Motor neuron (in vitro differentiated cells): ENCODE results near the gene CD1E. TPM values are rescaled to one million over a fixed set of nuclear protein-coding genes. Genes with fewer than 3 reads are reported as not detected.

Experiments
- ATAC-seq, 8 experiments: fragments of 200-7000 bp; cut with Tn5 transposase; replicated peaks in 6 of 8; 2 replicates each; pipeline ENCODE4 v1.8.0; 2021; ENCODE audit warnings: mild to moderate bottlenecking in 8 of 8, moderate library complexity in 8 of 8
- H3K27ac ChIP-seq, 2 donors: fragments of 250-450 bp; sonication (Bioruptor Pico); 2 replicates each; pipeline ENCODE4 v1.9.0; 2021; ENCODE audit warnings: antibody characterized with exemption in 2 of 2, mild to moderate bottlenecking in 2 of 2, moderate library complexity in 1 of 2
- H3K4me1 ChIP-seq, 2 donors: fragments of 250-450 bp; sonication (Bioruptor Pico); replicated peaks in 1 of 2; 2 replicates each; pipeline ENCODE4 v1.6.1; 2021; ENCODE audit warnings: antibody characterized with exemption in 2 of 2, mild to moderate bottlenecking in 2 of 2, moderate library complexity in 1 of 2
- H3K4me3 ChIP-seq, 5 donors: fragments of 250-450 bp; sonication (Bioruptor Pico); 2 replicates each; pipeline ENCODE4 v1.9.0; 2021; ENCODE audit warnings: antibody characterized with exemption in 5 of 5, mild to moderate bottlenecking in 5 of 5, moderate library complexity in 4 of 5
- WGBS, 10 experiments: fragments of 450-650 bp; shearing (Covaris generic); methylation state at CpG; one replicate each; pipeline ENCODE4 v1.0.0; 2022; 5-methylcytosine and 5-hydroxymethylcytosine counted together
- in situ Hi-C, 9 experiments: fragments of 400-800 bp; cut with MboI; loops; one replicate each; pipeline ENCODE4 v1.15.0; 2021; ENCODE audit warnings: low sequenced_read_pairs in 9 of 9, low pct_unique_long_range_greater_than_20kb in 2 of 9; ENCODE audit not compliant: unreplicated experiment in 9 of 9
- total RNA-seq, 8 experiments: library from RNA; unstranded; fragments of 300-600 nt; gene quantifications; 2 replicates each; pipeline versions ENCODE4 v1.2.3 to v1.2.4, GENCODE V29; 2022

Gene CD1E
- under 1 TPM in 2 of 8 experiments, not detected in 6; 0.21 to 0.76 TPM for total RNA-seq

DNA sequence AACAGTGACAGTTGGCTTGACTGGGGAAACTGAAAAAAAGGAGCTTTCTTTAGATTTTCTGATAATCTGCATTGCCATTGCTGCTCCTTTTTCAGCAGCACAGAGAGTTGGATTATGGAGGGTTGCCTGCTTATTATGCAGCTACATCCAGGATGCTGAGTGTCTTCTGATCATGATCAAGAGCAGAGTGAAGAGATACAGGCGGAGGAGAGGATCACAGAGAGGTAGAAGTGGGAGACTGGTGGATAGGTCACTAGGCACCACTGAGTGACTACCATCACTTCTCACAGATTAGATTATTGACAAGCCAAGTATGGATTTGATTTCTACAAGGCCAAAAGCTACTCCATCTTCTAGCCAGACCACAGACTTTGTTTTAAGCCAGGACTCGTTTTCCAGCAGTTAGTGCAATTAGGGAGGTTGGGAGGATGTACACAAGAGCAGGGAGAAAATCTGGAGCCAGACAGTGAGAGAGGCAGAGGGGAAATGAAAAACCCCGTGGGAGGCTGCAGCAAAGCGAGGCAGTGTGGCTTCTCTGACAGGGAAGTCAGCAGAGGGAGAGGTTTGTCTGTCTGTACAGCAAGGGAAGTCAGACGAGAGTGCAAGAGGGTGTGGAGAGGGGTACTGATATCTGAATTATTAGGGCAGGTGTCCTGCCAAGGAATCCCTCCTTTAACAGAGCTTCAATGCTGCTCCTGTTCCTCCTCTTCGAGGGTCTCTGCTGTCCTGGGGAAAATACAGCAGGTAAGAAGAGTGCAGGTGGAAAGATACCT is at the start of gene CD1E:
Gene CD1E, plus strand, starts transcription at position 592 of the 773 bp plus-strand sequence. Its CDS starts 95 bp downstream, at position 687.
- in situ Hi-C loops: no loop called here

DNA sequence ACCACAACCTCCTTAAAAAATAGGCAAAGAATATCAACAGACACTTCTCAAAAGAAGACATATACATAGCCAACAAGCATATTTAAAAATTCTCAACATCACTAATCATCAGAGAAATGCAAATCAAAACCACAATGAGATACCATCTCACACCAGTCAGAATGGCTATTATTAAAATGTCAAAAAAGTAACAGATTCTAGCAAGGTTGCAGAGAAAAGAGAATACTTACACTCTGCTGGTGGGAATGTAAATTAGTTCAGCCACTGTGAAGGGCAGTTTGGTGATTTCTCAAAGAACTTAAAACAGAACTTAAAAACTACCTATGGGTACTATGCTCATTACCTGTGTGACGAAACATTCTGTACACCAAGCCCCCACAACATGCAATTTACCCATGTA is 43.1 kb upstream of the CD1E start:
- no peak overlapping the region for H3K4me3 ChIP-seq
- no peak for ATAC-seq
- H3K27ac ChIP-seq: no peak overlapping the region
- 10 to 87% (median 67%) methylated on average over 1 of the region's 1 CpG; no CpG with 5 or more reads in 1 of the 10 experiments for WGBS, 10 experiments
- no peaks in the 10 kb centered on the region for H3K4me1 ChIP-seq
- in situ Hi-C loops: no loop called here

More for the DNA sequence above, at the start of gene CD1E:
- Histone ChIP-seq H3K27ac (no peak within 1 kb of the TSS), H3K4me3 (no peak within 1 kb of the TSS), H3K4me1 (no peaks in the 10 kb centered on the region)
- WGBS, 10 experiments: 0 to 60% (median 32%) methylated on average over 1 to 5 of the region's 6 CpGs; no CpG with 5 or more reads in 4 of the 10 experiments
- ATAC-seq: no peak

DNA sequence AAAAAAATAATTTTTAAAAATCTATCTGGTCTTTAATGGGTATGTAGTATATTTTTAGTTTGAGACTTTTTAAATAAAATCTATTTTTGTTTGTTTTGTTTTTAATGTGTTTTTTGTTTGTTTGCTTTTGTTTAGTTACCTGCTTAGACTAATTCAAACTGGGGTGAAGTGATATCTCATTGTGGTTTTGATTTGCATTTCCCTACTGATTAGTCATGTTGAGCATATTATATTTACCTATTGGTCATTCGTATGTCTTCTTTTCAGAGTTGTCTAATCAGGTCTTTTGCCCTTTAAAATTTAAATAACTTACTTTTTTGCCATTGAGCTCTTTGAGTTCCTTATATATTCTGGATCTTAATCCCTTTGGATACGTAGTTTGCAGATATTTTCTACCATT is 42.6 kb upstream of the CD1E start:
- Histone ChIP-seq H3K4me3 (no peak overlapping the region), H3K27ac (no peak overlapping the region), H3K4me1 (no peaks in the 10 kb centered on the region)
- in situ Hi-C loops: no loop called here
- WGBS, 10 experiments: 0 to 86% (median 62%) methylated on average over 1 to 2 of the region's 2 CpGs
- ATAC-seq: no peak

DNA sequence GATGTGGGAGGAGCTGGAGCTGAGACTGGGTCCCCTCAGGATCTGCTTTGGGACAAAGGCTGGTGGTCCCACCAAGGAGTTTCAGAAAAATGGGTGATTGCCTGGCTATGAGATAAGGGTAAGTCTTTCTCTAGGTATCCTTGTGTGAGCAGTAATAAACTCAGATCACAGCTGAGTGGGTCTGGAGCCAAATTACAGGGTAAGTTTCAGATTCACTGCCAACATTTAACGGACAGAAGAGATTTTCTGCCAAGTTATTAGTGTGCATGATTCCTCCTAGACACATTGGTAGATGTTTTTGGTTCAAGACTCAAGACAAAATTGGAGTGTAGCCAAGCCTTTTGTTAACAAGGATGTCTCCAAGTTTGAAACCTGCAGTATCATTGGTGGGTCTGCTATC is 29.8 kb upstream of the CD1E start:
- no peak overlapping the region for H3K4me3 ChIP-seq
- no peak for ATAC-seq
- H3K27ac ChIP-seq: no peak overlapping the region
- H3K4me1 ChIP-seq: no peaks in the 10 kb centered on the region
- 0 to 100% (median 67%) methylated on average over 1 of the region's 1 CpG; no CpG with 5 or more reads in 5 of the 10 experiments for WGBS, 10 experiments
- in situ Hi-C loops: no loop called here

DNA sequence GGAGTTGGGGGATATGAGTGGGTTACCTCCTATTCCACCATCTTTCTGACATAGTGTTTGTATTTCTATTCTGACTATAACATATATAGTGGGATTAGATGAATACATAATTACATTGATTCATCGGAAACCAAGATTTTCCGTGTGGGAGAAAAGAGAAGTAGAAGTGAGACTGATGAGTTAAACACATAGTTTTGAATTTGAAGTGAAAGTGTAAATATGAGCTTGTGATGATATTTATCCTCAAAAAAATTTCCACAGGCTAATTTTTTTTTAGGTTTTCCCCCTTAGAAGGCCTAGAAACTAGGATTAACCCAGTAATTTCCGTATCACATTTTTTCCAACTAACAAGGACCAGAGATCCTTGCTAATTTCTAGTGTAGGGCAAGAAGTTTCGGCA is 29.3 kb upstream of the CD1E start:
- 21 to 94% (median 78%) methylated on average over 1 to 4 of the region's 4 CpGs; no CpG with 5 or more reads in 1 of the 10 experiments for WGBS, 10 experiments
- H3K4me1 ChIP-seq: no peaks in the 10 kb centered on the region
- in situ Hi-C loops: no loop called here

DNA sequence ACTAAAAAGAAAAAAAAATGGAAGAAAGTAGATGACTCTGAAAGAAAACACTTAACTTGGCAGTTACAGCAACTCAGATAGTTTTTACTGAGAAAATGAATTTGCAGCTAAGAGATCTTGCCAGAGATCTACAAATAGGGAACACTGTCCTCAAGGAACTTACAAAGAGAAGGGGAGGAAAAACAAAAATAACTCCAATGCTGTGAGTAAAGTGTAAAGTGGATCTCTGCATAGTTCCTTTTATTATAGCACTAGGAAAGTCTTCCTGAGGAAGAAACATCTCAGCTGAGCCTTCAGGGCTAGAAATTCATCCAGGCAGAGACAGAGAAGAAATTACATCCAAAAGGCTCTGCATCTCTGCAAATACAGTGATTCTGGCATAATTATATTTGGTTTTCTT is 26.2 kb upstream of the CD1E start:
- no peak for ATAC-seq
- in situ Hi-C loops: no loop called here
- H3K4me3 ChIP-seq: no peak overlapping the region
- H3K27ac ChIP-seq: no peak overlapping the region
- H3K4me1 ChIP-seq: no peaks in the 10 kb centered on the region

More for the DNA sequence above, 29.3 kb upstream of the CD1E start:
- Histone ChIP-seq H3K27ac (no peak overlapping the region), H3K4me3 (no peak overlapping the region)
- no peak for ATAC-seq

DNA sequence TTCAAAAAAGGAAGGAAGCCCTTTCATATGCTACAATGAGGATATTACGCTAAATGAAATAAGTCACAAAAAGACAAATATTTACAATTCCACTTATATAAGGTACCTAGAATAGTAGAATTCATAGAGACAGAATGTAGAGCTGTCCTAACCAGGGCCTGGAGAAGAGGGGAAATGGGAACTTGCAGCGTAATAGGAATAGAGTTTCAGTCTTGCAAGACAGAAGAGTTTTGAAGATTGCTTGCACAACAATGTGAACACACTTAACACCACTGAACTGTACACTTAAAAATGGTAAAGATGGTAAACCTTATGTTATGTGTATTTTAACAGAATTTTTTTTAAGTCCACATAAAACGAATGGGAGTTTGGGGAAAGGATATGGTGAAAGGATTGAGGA is 25.3 kb upstream of the CD1E start:
- no peak for ATAC-seq
- Histone ChIP-seq H3K27ac (no peak overlapping the region), H3K4me1 (no peaks in the 10 kb centered on the region), H3K4me3 (no peak overlapping the region)
- in situ Hi-C loops: no loop called here
- WGBS, 10 experiments: 7 to 88% (median 71%) methylated on average over 2 to 3 of the region's 3 CpGs

DNA sequence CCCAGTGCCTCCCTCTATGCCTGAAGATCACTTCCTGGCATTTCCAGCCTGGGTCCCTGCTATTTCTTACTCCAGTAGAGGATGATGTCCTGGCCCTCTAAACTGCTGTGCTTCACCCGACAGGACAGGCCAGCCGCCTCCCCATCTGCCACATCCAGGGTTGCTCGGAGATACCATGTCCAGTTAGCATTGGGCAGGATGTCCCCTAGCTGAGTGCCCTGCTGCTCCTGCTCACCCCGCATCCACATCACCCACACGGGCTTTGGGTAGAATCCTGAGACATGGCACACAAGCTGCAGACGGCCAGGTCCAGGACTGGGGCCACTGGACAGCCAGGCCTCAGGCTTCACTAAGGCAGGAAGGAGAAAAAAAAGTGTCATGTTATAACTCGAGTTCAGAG is 24.4 kb upstream of the CD1E start:
- H3K4me1 ChIP-seq: no peaks in the 10 kb centered on the region
- no peak overlapping the region for H3K4me3 ChIP-seq
- H3K27ac ChIP-seq: no peak overlapping the region
- in situ Hi-C loops: no loop called here
- no peak for ATAC-seq
- 8 to 87% (median 82%) methylated on average over 1 to 7 of the region's 7 CpGs; no CpG with 5 or more reads in 3 of the 10 experiments for WGBS, 10 experiments

DNA sequence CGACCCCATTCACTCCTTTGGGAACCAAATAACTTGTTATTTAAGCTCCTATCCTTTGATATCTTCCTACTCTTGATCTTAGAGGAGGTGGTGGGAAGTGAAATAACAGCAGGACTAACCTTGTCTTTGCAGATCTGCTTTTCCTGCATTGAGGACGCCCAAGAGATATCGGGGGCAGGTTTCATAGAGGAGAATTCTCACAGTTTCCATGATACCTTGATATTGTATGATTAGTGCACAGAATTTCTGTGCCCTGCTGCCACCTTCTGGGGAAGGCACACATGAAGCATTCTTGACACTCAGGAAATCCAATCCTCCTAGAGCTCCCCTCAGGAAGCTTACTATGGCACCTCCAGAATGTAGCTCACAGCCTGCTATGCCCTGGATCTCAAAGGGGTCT is 24.0 kb upstream of the CD1E start:
- no peak overlapping the region for H3K27ac ChIP-seq
- in situ Hi-C loops: no loop called here
- 17 to 100% (median 72%) methylated on average over 1 to 3 of the region's 3 CpGs; no CpG with 5 or more reads in 3 of the 10 experiments for WGBS, 10 experiments
- H3K4me3 ChIP-seq: no peak overlapping the region
- ATAC-seq: peak in 1 of 8 experiments; percentile 18
- no peaks in the 10 kb centered on the region for H3K4me1 ChIP-seq

DNA sequence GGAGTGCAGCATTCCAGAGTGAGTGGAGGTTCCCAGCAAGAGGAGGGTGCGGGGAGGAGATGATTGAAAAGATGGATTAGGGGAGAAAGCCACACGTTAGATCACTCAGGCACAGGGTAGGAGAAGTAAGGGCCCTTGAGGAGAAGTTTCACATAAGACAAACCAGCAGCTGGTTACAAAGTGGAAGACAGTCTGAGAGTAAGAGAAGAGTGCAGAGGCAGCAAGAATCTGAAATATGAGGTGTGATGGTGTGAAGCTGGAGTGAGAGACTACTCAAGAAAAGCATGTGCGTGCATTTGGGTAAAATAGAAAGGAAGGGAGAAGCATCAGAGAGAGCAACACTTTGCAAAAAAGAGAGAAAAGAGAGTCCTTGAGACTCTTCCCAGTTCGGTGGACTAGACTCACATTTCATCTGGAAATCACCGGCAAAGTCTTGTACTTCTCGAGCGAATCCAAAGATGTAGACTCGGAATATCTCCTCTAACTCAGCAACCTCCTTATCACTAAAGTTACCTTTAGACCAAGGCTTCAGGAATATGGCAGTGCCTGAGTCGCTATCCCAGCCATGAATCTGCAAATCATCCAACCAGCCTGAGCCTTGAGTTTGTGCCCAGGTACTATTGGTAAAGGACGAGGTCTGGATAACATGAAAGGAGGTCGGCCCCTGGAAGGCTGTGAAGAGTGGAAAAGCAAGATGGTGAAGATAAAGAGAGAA is 23.1 kb upstream of the CD1E start:
- ATAC-seq: no peak
- no peak overlapping the region for H3K27ac ChIP-seq
- H3K4me3 ChIP-seq: no peak overlapping the region
- no peaks in the 10 kb centered on the region for H3K4me1 ChIP-seq
- WGBS, 10 experiments: 18 to 90% (median 75%) methylated on average over 2 to 11 of the region's 11 CpGs
- in situ Hi-C loops: no loop called here

DNA sequence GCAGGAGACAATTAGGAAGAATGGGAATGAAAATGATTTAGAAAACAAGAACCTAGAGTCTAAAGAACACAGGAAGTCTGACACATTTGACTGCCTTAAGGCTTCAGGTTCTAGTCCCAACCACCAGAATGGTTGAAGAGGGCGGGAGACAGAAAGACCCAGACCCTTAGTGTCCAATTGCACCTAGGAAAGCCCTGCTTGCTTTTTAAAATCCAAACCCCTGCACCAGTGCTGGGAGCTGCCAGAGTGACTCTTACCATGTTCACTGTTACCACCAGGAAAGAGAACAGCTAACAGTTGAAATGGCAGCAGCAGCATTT is 22.6 kb upstream of the CD1E start:
- Histone ChIP-seq H3K4me3 (no peak overlapping the region), H3K27ac (no peak overlapping the region), H3K4me1 (no peaks in the 10 kb centered on the region)
- no peak for ATAC-seq
- 0 to 100% (median 67%) methylated on average over 1 of the region's 1 CpG; no CpG with 5 or more reads in 1 of the 10 experiments for WGBS, 10 experiments
- in situ Hi-C loops: no loop called here

DNA sequence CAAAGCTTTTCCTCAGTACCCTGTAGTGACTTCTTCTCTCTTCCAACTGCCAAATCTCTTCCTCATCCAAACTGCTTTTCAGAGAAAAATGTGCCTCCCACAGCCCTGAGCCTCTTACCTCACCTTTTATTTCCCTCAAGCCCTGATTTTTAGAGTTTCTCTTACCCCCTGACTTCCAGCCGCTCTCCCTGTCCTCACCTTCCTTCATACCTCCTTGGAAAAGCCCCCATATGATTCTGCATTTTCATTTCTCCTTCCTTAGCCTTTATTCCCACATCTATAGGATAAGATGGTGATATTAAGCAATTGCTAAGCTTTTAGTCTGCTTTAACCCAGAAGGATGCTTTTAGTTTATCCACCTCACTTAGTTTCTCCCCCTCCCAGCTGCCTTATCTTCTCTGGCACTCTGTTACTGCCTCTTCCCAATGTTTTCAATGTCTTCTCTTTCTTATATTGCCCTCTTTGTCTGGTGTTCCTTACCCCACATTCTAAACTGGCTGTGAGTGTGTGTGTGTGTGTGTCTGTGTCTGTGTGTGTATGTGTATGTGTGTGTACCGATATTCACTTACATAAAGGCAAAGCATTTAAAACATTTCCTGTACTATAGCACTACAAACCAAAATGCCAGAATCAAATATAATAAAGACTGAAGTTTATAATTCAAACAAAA is 22.1 kb upstream of the CD1E start, which contains the start of gene CD1B:
Gene CD1B, minus strand, starts transcription at position 51 of the 670 bp plus-strand sequence. CDS start 108 bp downstream, outside the sequence.
- no peak for ATAC-seq
- H3K4me3 ChIP-seq: no peak within 1 kb of the TSS
- in situ Hi-C loops: no loop called here
- H3K27ac ChIP-seq: no peak within 1 kb of the TSS
- no peaks in the 10 kb centered on the region for H3K4me1 ChIP-seq
- WGBS, 10 experiments: 0 to 88% (median 67%) methylated on average over 1 to 2 of the region's 2 CpGs; no CpG with 5 or more reads in 1 of the 10 experiments

DNA sequence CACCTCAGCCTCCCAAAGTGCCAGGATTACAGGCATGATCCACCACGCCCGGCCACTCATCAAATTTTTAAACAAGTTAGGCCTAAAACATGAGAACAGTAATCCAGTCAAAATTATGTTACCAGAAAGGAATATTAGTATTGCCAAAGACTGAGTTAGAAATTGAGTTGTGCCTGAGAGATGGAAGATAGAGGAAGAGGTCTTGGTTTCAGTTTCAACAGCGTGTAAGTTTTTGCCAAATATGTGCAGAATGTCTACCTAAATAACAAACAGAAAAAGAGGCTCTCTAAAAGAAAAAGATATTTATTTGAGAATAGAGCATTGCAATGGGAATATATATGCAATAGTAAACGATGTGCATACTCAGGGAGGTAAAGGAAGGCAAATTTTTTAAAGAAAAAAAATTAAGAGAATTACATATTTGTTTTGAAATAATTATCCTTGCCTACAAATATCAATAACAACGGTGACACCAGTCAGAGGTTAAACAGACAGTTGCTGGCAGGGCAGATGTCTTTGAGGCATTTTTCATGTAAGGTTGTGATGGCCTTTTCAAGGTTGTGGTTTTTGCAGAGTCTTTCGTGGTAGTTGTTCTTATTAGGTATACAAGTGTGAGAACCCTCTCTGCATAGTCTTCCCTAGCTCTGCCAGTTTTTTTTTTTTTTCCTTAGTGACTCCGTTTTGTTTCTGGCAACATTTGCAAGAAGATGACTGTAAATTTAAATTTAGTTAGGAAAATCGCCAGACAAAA is 20.1 kb upstream of the CD1E start:
- H3K4me1 ChIP-seq: no peaks in the 10 kb centered on the region
- in situ Hi-C loops: no loop called here
- no peak overlapping the region for H3K4me3 ChIP-seq
- 4 to 74% (median 48%) methylated on average over 3 to 8 of the region's 8 CpGs for WGBS, 10 experiments
- H3K27ac ChIP-seq: no peak overlapping the region
- no peak for ATAC-seq
